ENCODE data around the gene PATJ. TPM values are rescaled to one million over a fixed set of nuclear protein-coding genes. Genes with fewer than 3 reads are reported as not detected.
A peak's percentile ranks its signal among the peaks of the same experiment; 100 is the strongest.
"Not testable (repeated sequence)": the region's sequence is repeated elsewhere in the genome, so short reads cannot be mapped to it uniquely, and the experiment has no call there.

The PATJ gene
- total RNA-seq, 1 donor from 2014 or later: 30.0 TPM

- intact Hi-C loops (cut with DNase I): no loop called here
- DNase-seq (ENCODE audit: low spot score) (no peak), ATAC-seq (no peak)
Measured at GRCh38 chr1:61865646-61866220, 123.5 kb downstream of the PATJ start.

GRCh38 chr1:61869691-61870109 lies 127.4 kb downstream of the PATJ start:
- DNase-seq (ENCODE audit: low spot score): no peak
- no peak for ATAC-seq
- intact Hi-C loops (cut with DNase I): no loop called here

DNA sequence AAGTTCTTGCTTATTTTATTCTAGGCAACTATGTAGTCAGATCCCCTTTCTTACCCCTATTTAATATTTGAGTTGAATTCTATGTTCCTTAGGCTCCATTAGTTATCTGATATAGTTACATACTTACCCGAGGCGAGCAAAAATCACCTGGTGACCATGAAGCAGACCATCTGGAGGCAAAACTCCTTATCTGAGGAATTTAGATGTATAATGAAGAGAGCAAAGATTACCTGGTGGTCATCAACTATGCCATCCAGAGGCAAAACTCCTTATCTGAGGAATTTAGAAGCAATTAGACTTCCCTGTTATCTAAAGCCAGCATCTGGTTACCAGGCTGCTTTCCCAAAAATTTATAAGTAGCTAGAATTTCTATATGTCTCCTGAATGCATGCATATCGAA lies 129.9 kb downstream of the PATJ start:
- intact Hi-C loops (cut with DNase I): no loop called here
- no peak for ATAC-seq
- DNase-seq (ENCODE audit: low spot score): no peak

GRCh38 chr1:61873581-61873980 lies 131.3 kb downstream of the PATJ start:
- intact Hi-C loops (cut with DNase I): no loop called here
- no peak for DNase-seq (ENCODE audit: low spot score)
- no peak for ATAC-seq

DNA sequence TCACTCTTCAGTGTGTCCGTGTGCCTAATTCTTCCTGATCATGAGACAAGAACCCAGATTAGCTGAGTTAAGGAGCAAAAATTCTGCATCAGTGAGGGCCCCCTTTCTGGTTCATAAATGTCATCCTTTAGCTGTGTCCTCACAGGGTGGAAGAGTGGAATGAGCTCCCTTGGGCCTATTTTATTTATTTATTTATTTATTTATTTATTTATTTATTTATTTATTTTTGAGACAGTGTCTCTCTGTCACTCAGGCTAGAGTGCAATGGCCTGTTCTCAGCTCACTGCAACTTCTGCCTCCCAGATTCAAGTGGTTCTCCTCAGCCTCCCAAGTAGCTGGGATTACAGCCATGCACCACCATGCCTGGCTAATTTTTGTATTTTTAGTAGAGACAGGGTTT lies 131.7 kb downstream of the PATJ start:
- DNase-seq (ENCODE audit: low spot score) (no peak), ATAC-seq (no peak)
- intact Hi-C loops (cut with DNase I): no loop called here

GRCh38 chr1:61875198-61875597 lies 132.9 kb downstream of the PATJ start:
- DNase-seq (ENCODE audit: low spot score) (no peak), ATAC-seq (no peak)
- intact Hi-C loops (cut with DNase I): no loop called here

GRCh38 chr1:61879887-61880474 lies 137.7 kb downstream of the PATJ start:
- intact Hi-C loops (cut with DNase I); DNase-seq (ENCODE audit: low spot score); ATAC-seq: not testable (repeated sequence)

- intact Hi-C loops (cut with DNase I): no loop called here
- peak; percentile 89 for ATAC-seq
- DNase-seq (ENCODE audit: low spot score): no peak
Measured at GRCh38 chr1:61887076-61887867, 145.0 kb downstream of the PATJ start.

GRCh38 chr1:61887931-61888564 lies 145.8 kb downstream of the PATJ start:
- intact Hi-C loops (cut with DNase I): no loop called here
- DNase-seq (ENCODE audit: low spot score) (peak; percentile 72), ATAC-seq (peak; percentile 91)

- intact Hi-C loops (cut with DNase I): no loop called here
- ATAC-seq (no peak), DNase-seq (ENCODE audit: low spot score) (no peak)
Measured at GRCh38 chr1:61888808-61889207, 146.5 kb downstream of the PATJ start.

GRCh38 chr1:61890435-61890834 lies 148.2 kb downstream of the PATJ start:
- not testable (repeated sequence) for DNase-seq (ENCODE audit: low spot score)

DNA sequence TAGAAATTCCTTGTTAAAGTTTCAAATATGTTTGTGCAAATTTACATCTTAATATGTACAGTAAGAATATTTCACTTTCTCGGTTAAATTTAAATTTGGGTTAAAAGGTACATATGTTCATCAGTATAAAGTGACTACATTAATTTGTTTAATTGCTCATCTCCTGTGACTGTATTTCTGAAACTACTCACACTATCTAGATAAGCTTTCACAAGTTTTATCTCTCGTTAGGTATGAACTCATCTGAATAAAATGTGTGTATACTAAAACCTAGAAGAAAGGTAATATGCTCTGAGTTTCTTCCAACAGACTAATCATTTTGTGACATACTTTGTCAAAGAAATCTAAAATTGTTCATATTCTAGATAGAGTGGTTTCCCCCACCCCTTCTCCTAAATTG lies 150.7 kb downstream of the PATJ start:
- no peak for DNase-seq (ENCODE audit: low spot score)
- intact Hi-C loops (cut with DNase I): no loop called here
- no peak for ATAC-seq

More at GRCh38 chr1:61890435-61890834, 148.2 kb downstream of the PATJ start:
- intact Hi-C loops (cut with DNase I); ATAC-seq: not testable (repeated sequence)

- ATAC-seq; intact Hi-C loops (cut with DNase I); DNase-seq (ENCODE audit: low spot score): not testable (repeated sequence)
Measured at GRCh38 chr1:61894296-61894695, 152.0 kb downstream of the PATJ start.

- intact Hi-C loops (cut with DNase I): no loop called here
- ATAC-seq (no peak), DNase-seq (ENCODE audit: low spot score) (no peak)
Measured at GRCh38 chr1:61895175-61895574, 152.9 kb downstream of the PATJ start.

DNA sequence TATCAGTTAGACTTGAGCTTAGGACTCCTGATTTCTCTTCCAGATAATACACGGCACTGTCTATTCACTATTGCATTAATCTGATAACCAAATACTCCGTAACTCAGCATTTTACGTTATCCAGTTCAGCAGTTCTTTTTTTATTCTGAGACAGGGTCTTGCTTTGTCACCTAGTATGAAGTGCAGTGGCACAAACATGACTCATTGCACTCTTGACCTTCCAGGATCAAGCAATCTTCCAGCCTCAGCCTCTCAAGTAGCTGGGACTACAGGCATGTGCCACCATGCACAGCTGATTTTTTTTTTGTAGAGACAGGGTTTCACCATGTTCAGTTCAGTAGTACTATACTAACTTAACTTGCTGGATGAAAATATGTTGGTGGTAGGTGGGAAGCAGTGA lies 156.4 kb downstream of the PATJ start:
- DNase-seq (ENCODE audit: low spot score): no peak

DNA sequence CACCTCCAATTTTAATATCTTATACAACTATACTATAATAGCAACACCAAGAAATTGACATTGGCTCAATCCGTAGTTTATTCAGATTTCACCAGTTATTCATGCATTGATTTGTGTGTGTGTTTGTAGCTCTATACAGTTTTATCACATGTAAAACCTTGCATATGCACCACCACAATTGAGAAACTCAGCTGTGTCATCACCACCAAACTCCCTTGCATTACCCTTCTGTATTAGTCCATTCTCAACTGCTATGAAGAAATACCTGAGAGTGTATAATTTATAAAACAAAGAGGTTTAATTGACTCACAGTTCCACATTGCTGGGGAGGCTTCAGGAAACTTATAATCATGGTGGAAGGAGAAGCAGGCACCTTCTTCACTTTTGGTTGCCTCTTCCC lies 162.1 kb downstream of the PATJ start:
- DNase-seq (ENCODE audit: low spot score) (no peak), ATAC-seq (no peak)
- intact Hi-C loops (cut with DNase I): no loop called here

More for the DNA sequence above, 156.4 kb downstream of the PATJ start:
- intact Hi-C loops (cut with DNase I): no loop called here
- ATAC-seq: no peak

DNA sequence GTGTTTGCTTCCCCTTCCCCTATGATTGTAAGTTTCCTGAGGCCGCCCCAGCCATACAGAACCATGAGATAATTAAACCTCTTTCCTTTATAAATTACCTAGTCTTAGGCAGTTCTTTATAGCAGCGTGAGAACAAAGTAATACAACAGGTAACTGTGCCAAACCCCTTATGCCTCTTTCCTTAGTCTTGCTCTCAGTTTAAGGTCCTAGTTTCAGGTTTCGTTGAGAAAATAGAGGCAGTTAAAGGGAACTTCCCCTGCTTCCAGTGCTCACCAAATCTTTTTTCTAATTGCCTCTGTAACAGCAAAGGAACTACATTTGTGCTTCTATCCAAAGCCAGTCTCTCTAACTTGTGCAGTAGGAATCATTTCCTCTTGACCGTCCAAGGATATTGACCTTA lies 164.8 kb downstream of the PATJ start:
- intact Hi-C loops (cut with DNase I): no loop called here
- DNase-seq (ENCODE audit: low spot score) (no peak), ATAC-seq (no peak)

GRCh38 chr1:61910035-61910434 lies 167.8 kb downstream of the PATJ start:
- ATAC-seq (no peak), DNase-seq (ENCODE audit: low spot score) (no peak)

GRCh38 chr1:61914823-61915482 lies 172.7 kb downstream of the PATJ start:
- DNase-seq (ENCODE audit: low spot score): no peak
- intact Hi-C loops (cut with DNase I): no loop called here
- no peak for ATAC-seq

More at GRCh38 chr1:61910035-61910434, 167.8 kb downstream of the PATJ start:
- intact Hi-C loops (cut with DNase I): no loop called here

Data from sciatic nerve (tissue), 2 donors.